GM18505 (cell line): Measurements from ENCODE around the gene LRRC56.

ENCODE experiments used
- ATAC-seq: cut with Tn5 transposase; IDR thresholded peaks from one replicate; pipeline ENCODE4 v1.9.1; 2021; ENCODE audit not compliant: unreplicated experiment
- POLR2A ChIP-seq: IDR thresholded peaks from 4 replicates; pipeline ENCODE4 v1.6.1; 2011; ENCODE audit warnings: borderline replicate concordance; ENCODE audit not compliant: insufficient read depth, insufficient read length; ENCODE audit errors: extremely low read depth

Gene LRRC56

DNA sequence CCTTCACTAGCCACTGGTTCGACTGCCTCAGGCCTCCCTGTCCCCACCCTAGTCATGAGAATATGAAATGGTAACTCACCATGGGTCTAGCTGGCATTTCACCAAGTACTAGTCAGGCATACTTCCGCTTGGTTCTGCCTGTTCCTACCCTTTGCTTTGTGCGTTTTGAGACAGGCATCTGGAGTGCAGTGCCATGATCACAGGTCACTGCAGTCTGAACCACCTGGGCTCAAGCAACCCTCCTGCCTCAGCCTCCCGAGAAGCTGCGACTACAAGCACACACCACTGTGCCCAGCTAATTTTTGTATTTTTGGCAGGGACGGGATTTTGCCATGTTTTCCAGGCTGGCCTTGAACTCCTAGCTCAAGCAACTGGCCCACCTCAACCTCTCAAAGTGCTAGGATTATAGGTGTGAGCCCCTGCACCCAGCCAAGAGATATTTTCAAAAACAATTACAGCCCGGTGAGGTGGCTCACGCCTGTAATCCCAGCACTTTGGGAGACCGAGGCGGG, 16.1 kb upstream of the LRRC56 start:
- no peak for ATAC-seq
- no peak for TF ChIP-seq POLR2A

DNA sequence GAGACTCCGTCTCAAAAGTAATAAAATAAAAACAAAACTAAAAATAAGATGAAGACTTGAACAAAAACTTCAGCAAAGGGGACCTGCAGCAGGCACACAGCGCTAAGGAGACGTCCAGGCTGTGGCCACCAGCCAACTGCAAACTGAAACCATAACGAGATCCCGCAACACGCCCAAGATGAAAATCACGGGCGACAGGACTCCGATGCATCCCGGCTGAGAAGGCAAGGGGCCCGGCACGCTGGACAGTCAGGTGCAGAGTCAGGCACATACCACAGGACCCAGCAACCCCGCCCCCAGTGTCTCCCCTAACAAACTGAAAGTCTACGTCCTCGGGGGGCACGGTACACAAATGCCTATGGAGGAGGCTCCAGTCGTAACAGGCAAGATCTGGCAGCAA, 11.1 kb upstream of the LRRC56 start:
- TF ChIP-seq POLR2A: no peak
- no peak for ATAC-seq

DNA sequence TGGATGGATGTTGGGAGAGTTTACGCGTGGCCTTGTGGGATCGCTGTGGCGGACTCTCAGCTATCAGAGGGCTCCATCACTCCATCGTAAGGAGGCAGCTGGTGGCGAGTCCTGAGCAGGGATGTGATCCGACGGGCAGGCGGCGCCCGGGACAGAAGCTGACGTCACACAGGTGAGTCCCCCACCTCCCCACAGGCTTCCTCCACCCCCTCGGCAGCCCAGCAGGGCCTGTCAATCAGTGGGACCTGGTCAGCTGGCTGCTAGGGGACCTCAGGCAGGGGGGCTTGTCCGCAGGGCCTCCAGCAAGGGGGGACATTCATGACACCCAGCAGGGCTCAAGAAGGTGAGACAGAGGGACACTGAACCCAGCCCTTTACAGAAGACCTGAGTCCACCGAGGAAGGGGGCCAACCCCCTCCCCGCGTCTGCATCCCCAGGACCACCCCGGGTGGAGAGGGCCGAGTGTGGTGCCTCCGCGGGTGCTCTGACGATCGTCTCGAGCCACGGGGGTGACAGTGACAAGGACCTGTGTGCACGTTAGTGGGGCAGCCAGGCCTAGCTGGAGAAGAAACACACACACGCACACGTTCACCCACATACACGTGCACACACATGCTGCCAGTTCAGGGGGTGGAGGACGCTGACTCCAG, 9.0 kb upstream of the LRRC56 start:
- TF ChIP-seq POLR2A: no peak
- ATAC-seq: no peak

DNA sequence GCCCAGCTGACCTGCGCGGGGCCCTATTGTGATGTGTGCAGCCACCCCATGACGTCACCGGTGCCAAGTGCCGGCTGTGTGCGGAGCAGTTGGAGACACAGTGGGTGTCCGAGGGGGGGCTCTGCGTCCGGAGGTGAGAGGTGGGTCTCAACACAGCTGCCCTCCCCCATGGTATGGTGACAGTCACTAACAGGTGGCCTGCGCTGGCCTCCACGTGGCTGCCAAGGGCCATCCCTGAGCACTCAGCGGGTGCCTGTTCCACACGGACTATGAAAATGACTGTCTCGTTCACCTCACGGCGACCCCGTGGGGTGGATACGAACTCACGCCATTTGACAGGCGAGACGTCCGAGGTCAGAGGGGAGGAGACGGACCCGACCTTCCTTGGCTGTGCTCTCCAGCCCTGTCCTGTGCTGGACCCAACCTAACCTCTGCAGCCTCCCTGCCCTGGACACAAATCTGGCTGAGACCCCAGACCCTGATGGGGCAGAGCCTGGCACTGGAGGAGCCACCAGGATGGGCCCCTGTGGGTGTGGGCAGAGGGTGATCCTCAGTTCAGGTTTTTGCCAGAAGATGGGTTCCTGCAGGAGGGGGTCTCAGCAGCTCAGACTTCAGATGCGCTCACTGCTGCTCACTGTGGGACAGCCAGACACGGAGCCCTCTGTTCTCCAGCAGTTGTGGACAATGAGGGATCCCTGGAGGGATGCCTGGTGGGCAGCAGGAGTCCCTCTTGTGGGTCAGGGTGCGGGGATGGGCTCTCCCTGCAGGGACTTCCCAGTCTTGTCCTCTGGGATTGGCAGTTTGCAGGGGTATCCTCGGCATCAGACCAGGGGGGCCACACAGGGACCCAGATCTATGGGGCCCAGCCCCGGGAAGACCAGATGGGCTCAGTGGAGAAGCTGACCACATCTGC, 8.3 kb upstream of the LRRC56 start:
- TF ChIP-seq POLR2A: no peak

DNA sequence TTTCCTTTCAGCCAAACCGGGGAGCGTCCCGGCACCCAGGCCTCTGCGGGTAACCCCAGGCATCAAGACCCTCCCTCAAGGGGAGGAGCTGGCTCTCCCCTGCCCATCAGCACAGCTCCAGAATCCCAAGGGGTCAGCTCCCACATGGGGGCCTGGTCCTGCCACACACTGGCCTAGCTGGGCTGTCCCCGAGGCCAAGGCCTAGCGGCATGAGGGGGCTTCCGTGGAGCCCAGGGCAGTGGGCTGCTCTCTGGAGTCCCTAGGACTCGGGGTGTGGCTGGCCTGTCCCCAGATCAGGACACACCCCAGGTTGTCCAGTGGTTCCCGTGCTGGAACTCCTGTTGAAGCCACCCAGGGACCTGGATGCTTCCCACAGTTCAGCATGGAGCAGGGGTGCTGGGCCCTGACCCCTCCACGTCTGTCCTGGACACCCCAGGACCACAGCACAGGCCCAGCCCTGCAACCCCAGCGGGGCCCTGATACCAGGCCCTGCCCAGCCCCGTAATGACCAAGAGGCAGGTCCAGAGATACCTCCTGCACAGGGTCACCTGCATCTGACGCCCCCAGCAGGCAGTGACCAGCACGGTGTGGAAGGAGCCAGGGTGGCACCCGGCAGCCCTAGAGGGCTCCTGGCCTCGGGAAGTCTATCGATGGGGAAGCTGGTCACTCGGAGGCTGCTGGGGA, 7.5 kb upstream of the LRRC56 start:
- no peak for TF ChIP-seq POLR2A
- ATAC-seq: no peak

More for the DNA sequence above, 8.3 kb upstream of the LRRC56 start:
- ATAC-seq: no peak

DNA sequence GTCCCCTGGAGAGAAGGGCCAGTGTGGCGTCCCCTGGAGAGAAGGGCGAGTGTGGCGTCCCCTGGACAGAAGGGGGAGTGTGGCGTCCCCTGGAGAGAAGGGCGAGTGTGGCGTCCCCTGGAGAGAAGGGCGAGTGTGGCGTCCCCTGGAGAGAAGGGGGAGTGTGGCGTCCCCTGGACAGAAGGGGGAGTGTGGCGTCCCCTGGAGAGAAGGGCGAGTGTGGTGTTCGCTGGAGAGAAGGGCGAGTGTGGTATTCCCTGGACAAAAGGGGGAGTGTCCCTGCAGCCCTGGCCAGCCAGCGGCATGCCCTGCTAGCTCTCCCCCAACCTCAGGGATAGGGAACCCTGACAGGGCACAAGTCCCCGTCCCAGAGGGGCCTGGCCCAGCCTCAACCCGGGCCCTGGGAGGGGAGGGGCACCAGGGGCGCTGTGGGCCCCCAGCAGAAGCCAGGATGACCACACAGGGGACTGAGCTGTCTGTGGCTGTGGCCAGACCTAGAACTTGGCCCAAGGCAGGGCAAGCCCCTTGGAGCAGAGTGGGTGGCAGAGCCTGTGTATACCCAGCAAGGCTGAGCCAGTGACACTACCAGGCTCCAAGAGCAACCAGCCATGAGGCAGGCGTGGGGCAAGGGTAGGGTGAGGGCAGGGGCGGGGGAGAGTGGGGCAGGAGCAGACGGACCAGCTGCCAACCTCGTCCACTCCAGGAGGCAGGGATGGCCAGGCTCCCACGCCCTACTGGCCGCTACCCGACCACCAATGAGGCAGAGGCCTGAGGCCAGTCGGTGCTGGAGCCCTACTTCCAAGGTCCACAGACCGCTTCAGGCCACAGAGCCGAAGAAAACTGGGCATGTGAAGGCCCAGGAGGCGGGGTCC, 6.1 kb upstream of the LRRC56 start:
- no peak for TF ChIP-seq POLR2A
- no peak for ATAC-seq

DNA sequence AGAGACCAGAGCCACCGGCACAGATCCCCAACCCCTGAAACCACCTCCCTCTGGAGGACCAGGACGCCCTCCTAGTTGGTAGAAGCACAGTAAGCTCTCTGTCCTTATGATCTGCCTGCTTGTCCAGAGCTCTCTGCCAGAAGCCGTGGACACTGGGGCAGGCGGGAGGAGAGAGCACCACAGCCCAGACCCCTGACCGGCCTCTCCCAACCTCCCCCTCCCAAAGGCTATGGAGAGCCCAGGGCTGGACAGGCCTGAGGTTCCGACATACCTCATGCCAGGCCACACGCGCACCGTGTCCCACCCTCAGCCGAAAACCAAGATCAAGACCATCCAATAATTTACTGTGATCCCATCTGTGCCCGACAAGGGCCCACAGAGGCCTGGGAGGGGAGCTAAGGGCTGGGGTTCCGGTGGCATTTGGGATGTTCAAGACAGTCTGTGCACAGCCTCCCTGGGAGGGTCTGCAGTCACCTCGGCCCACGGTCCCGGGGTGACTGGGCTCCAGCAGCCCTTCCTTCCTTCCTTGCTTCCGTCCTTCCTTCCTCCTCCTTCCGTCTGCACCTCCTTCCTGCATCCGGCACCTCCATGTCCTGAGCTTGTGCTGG, 5.3 kb upstream of the LRRC56 start:
- ATAC-seq: no peak
- no peak for TF ChIP-seq POLR2A

DNA sequence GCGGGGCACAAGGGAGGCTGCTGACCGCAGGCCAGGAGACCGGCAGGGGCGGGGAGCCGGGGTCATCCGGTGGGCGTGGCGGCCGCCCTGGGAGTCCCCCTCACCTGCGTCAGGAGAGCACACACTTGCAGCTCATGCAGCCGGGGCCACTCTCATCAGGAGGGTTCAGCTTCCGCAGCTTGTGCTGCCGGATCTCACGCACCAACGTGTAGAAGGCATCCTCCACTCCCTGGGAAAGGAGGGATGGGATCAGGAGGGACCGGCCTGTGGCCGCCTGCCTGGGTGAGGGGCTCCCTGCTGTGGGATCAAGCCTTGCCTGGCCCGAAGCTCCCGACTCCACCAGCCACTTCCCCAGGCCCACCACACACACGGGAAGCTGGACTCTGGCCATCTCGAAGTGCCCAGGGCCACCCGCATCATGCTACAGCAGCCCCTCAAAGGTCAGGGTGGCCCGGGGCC, 4.8 kb upstream of the LRRC56 start:
- ATAC-seq: no peak

DNA sequence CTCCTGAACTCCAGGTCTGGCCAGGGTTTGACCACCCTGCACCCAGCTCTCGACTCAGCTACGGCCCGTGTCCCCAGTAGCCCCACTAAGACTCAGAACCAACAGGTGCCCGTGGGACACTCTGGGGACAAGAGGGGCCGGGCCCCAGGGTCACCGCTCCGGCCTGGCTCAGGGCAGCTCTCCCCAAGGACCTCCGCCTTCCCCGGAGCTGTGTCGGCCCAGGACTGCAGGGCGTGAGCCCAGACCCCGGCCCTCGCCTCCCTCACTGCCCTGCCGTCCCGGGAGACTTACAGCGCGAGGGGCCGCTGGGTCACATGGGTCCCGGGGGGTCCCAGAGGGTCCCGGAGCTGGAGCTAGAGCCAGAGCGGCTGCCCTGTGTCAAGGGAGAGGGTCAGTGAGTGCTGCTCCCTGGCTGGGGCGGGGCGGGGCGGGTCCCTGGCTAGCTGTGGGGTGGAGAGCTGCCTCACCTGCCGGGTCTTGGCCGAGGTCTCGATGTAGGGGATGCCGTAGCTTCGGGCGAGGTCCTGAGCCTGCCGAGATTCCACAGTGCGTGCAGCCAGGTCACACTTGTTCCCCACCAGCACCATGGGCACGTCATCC, 4.2 kb upstream of the LRRC56 start:
- no peak for TF ChIP-seq POLR2A
- ATAC-seq: no peak

More for the DNA sequence above, 4.8 kb upstream of the LRRC56 start:
- TF ChIP-seq POLR2A: no peak

DNA sequence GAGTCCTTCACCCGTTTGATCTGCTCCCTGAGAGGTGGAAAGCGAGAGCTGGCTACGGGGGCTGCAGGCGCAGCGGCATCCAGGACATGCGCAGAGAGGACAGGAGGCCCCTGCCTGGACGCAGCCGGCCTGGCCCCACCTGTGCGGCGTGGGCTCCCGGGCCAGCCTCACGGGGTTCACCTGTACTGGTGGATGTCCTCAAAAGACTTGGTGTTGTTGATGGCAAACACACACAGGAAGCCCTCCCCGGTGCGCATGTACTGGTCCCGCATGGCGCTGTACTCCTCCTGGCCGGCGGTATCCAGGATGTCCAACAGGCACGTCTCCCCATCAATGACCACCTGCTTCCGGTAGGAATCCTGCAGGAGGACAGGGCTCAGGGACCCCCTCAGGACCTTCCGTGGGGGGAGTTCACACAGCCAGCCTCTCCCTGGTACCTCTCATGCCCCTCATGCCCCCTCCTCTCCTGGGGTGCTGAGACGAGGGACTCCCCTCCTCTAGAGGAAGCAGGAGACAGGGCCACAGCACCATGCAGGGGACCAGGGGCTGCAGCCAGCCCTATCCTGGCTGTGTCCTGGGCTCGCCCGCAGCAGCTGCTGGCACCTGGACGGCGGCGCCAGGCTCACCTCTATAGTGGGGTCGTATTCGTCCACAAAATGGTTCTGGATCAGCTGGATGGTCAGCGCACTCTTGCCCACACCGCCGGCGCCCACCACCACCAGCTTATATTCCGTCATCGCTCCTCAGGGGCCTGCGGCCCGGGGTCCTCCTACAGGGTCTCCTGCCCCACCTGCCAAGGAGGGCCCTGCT, 3.5 kb upstream of the LRRC56 start:
- ATAC-seq: no peak
- TF ChIP-seq POLR2A: no peak
